Renal cortical epithelial cell (primary cell): Measurements from ENCODE around the gene TMUB2. TPM values are rescaled to one million over a fixed set of nuclear protein-coding genes. Genes with fewer than 3 reads are reported as not detected.
A peak's percentile ranks its signal among the peaks of the same experiment; 100 is the strongest.

Experiments used
- DNase-seq: peaks from one replicate; pipeline ENCODE4 v3.0.0-alpha.2; 2011; ENCODE audit warnings: low read depth
- total RNA-seq: library from RNA; depleted of rRNA; stranded (reverse); fragments of >200 nt; gene quantifications from 2 replicates; pipeline ENCODE4 v1.2.3, GENCODE V29; 2014

TMUB2 gene
- total RNA-seq, 1 donor from 2014 or later, result 38.5 TPM

- no peak for DNase-seq
These were observed 16.0 kb downstream of the TMUB2 start for GRCh38 chr17:44202756-44203155.

GRCh38 chr17:44203731-44204440 lies 17.1 kb downstream of the TMUB2 start:
- DNase-seq, result peak; percentile 56

- DNase-seq, result no peak
These were observed 17.7 kb downstream of the TMUB2 start for GRCh38 chr17:44204441-44204882.

GRCh38 chr17:44205962-44206824 lies 19.4 kb downstream of the TMUB2 start:
- no peak for DNase-seq

- no peak for DNase-seq
These were observed 20.0 kb downstream of the TMUB2 start for GRCh38 chr17:44206825-44207155.

GRCh38 chr17:44207319-44207718 lies 20.5 kb downstream of the TMUB2 start:
- no peak for DNase-seq

GRCh38 chr17:44207743-44208142 lies 21.0 kb downstream of the TMUB2 start:
- no peak for DNase-seq

GRCh38 chr17:44209786-44210341 lies 23.1 kb downstream of the TMUB2 start:
- no peak for DNase-seq

- no peak for DNase-seq
These were observed 23.8 kb downstream of the TMUB2 start for GRCh38 chr17:44210342-44211192.

- no peak for DNase-seq
These were observed 24.8 kb downstream of the TMUB2 start for GRCh38 chr17:44211281-44212265.

GRCh38 chr17:44212507-44213402 lies 26.0 kb downstream of the TMUB2 start:
- DNase-seq, result no peak

GRCh38 chr17:44213403-44214229 lies 26.8 kb downstream of the TMUB2 start:
- no peak for DNase-seq

- no peak for DNase-seq
These were observed 27.4 kb downstream of the TMUB2 start for GRCh38 chr17:44214230-44214494.

GRCh38 chr17:44214896-44215295 lies 28.1 kb downstream of the TMUB2 start:
- DNase-seq, result no peak

GRCh38 chr17:44216173-44216572 lies 29.4 kb downstream of the TMUB2 start:
- no peak for DNase-seq

GRCh38 chr17:44216694-44217093 lies 29.9 kb downstream of the TMUB2 start:
- no peak for DNase-seq

GRCh38 chr17:44217738-44218343 lies 31.1 kb downstream of the TMUB2 start:
- no peak for DNase-seq

GRCh38 chr17:44218344-44219107 lies 31.8 kb downstream of the TMUB2 start:
- DNase-seq, result no peak
